Ascending aorta (tissue), 2 donors: ENCODE measurements around the gene GP1BB. TPM values are rescaled to one million over a fixed set of nuclear protein-coding genes. Genes with fewer than 3 reads are reported as not detected.

Source experiments
- DNase-seq, 2 donors: peaks; one replicate each; pipeline ENCODE4 v3.0.0-alpha.2; 2019; ENCODE audit warnings: low spot score in 2 of 2
- H3K27ac ChIP-seq, 2 donors: fragments of 200-600 bp; sonication (generic); one replicate each; pipeline ENCODE4 v1.5.1; 2016 to 2017; ENCODE audit warnings: mild to moderate bottlenecking in 1 of 2
- H3K27me3 ChIP-seq: fragments of 200-600 bp; sonication (generic); one replicate; pipeline ENCODE4 v1.5.1; 2017
- H3K36me3 ChIP-seq, 2 donors: fragments of 200-600 bp; sonication (generic); one replicate each; pipeline ENCODE4 v1.5.1; 2016
- H3K4me1 ChIP-seq, 2 donors: fragments of 200-600 bp; sonication (generic); one replicate each; pipeline ENCODE4 v1.5.1; 2016 to 2017; ENCODE audit warnings: mild to moderate bottlenecking in 1 of 2
- H3K4me3 ChIP-seq, 2 donors: fragments of 200-600 bp; sonication (generic); one replicate each; pipeline ENCODE4 v1.5.1; 2016 to 2017; ENCODE audit warnings: mild to moderate bottlenecking in 1 of 2
- H3K9me3 ChIP-seq, 2 donors: fragments of 200-600 bp; sonication (generic); one replicate each; pipeline ENCODE4 v1.5.1; 2016
- CTCF ChIP-seq, 3 experiments: fragments of 200-600 bp in 2 of 3; fragments of 450-650 bp in 1 of 3; sonication (generic) in 2 of 3; IDR thresholded peaks; one replicate each; pipeline ENCODE4 v1.5.1; 2016 to 2019; ENCODE audit warnings: antibody characterized with exemption in 3 of 3, mild to moderate bottlenecking in 1 of 3, moderate library complexity in 1 of 3
- intact Hi-C: fragments of 100-400 bp; cut with DNase I; formaldehyde crosslinking; loops from one replicate; pipeline ENCODE4 v1.15.1; 2023
- total RNA-seq: library from RNA; depleted of rRNA; stranded (reverse); fragments of >200 nt; gene quantifications from one replicate; pipeline ENCODE4 v1.1.0, GENCODE V29; 2016

GP1BB gene
- total RNA-seq, 1 donor from 2014 or later, result 50.2 TPM

- Histone ChIP-seq H3K27me3 (no peaks in the 10 kb centered on the region), H3K27ac (no peak overlapping the region), H3K4me3 (no peak overlapping the region), H3K36me3 (no peaks in the 10 kb centered on the region), H3K4me1 (peaks cover 5 to 12% of the 10 kb centered on the region in 2 donors), H3K9me3 (no peaks in the 10 kb centered on the region)
- DNase-seq, result no peak
- no peak for TF ChIP-seq CTCF (IDR thresholded peaks at IDR 0.05)
- intact Hi-C loops, result loop anchor here (10.0 kb wide), 4 partner anchors 76 to 566 kb away; partner anchors contain the start of genes CLTCL1, ESS2, RANBP1 and TRMT2A
These were observed 12.6 kb upstream of the GP1BB start for GRCh38 chr22:19710769-19711106.

GRCh38 chr22:19713245-19713644 is 10.1 kb upstream of the GP1BB start:
- H3K9me3 ChIP-seq, result no peaks in the 10 kb centered on the region
- H3K27me3 ChIP-seq, result no peaks in the 10 kb centered on the region
- no peak for DNase-seq
- intact Hi-C loops, result loop anchor here (10.0 kb wide), 4 partner anchors 78 to 568 kb away; partner anchors contain the start of genes CLTCL1, ESS2, RANBP1 and TRMT2A
- TF ChIP-seq CTCF (IDR thresholded peaks at IDR 0.05), result no peak
- no peak overlapping the region for H3K4me3 ChIP-seq
- H3K4me1 ChIP-seq, result peaks cover 10 to 20% of the 10 kb centered on the region in 2 donors
- no peaks in the 10 kb centered on the region for H3K36me3 ChIP-seq
- H3K27ac ChIP-seq, result no peak overlapping the region

- Histone ChIP-seq H3K4me3 (peak overlapping the region; percentile 70 to 90), H3K27ac (no peak overlapping the region), H3K36me3 (no peaks in the 10 kb centered on the region), H3K4me1 (peaks cover 10 to 25% of the 10 kb centered on the region in 2 donors), H3K9me3 (no peaks in the 10 kb centered on the region), H3K27me3 (no peaks in the 10 kb centered on the region)
- TF ChIP-seq CTCF (IDR thresholded peaks at IDR 0.05), result no peak
- no peak for DNase-seq
- intact Hi-C loops, result loop anchor here (10.0 kb wide), 4 partner anchors 79 to 569 kb away; partner anchors contain the start of genes CLTCL1, ESS2, RANBP1 and TRMT2A
These were observed 9.6 kb upstream of the GP1BB start for GRCh38 chr22:19713650-19714311.

GRCh38 chr22:19714312-19715187 is 8.8 kb upstream of the GP1BB start, which contains the start of gene SEPTIN5:
TSS of gene SEPTIN5 (plus strand) at chr22:19714503. CDS start at chr22:19714589, 86 bp downstream.
- H3K9me3 ChIP-seq, result no peaks in the 10 kb centered on the region
- H3K27ac ChIP-seq, result peak within 1 kb of the TSS; percentile 1 to 33
- no peaks in the 10 kb centered on the region for H3K36me3 ChIP-seq
- peak within 1 kb of the TSS; percentile 70 to 90 for H3K4me3 ChIP-seq
- H3K4me1 ChIP-seq, result peaks cover 12 to 31% of the 10 kb centered on the region in 2 donors
- no peak for DNase-seq
- no peaks in the 10 kb centered on the region for H3K27me3 ChIP-seq
- intact Hi-C loops, result loop anchor here (5.0 to 10.0 kb wide), 6 partner anchors 80 to 570 kb away; partner anchors contain the start of genes CLTCL1, ESS2, HIRA and MRPL40
- no peak for TF ChIP-seq CTCF (IDR thresholded peaks at IDR 0.05)

- TF ChIP-seq CTCF (IDR thresholded peaks at IDR 0.05), result no peak
- Histone ChIP-seq H3K27ac (peak overlapping the region; percentile 1 to 33), H3K27me3 (no peaks in the 10 kb centered on the region), H3K4me1 (peaks cover 13 to 31% of the 10 kb centered on the region in 2 donors), H3K36me3 (no peaks in the 10 kb centered on the region), H3K9me3 (no peaks in the 10 kb centered on the region), H3K4me3 (peak overlapping the region; percentile 70 to 90)
- DNase-seq, result no peak
- intact Hi-C loops, result loop anchor here (5.0 to 10.0 kb wide), 6 partner anchors 81 to 571 kb away; partner anchors contain the start of genes CLTCL1, ESS2, HIRA and MRPL40
These were observed 8.0 kb upstream of the GP1BB start for GRCh38 chr22:19715188-19715930.
